ENCODE results near the gene SLC25A23. TPM values are rescaled to one million over a fixed set of nuclear protein-coding genes. Genes with fewer than 3 reads are reported as not detected.

SLC25A23 gene
- total and polyA plus RNA-seq, 2 experiments from 2014 or later: 25.7 to 96.4 TPM

GRCh38 chr19:6440905-6441304 is 18.7 kb downstream of the SLC25A23 start:
- Histone ChIP-seq H3K27me3 (ENCODE audit: insufficient read depth) (no peaks in the 10 kb centered on the region), H3F3A (replicated peaks; ENCODE audit: low read depth) (no peaks in the 10 kb centered on the region), H4K20me1 (replicated peaks; ENCODE audit: insufficient read depth) (no peaks in the 10 kb centered on the region; the same call in 1 of the 2 replicates), H3K36me3 (ENCODE audit: insufficient read depth) (no peaks in the 10 kb centered on the region), H2AFZ (no peak overlapping the region), H3K4me3 (no peak overlapping the region), H3K27ac (ENCODE audit: low read depth) (no peak overlapping the region), H3K4me2 (no peak overlapping the region), H3K4me1 (ENCODE audit: insufficient read depth) (no peaks in the 10 kb centered on the region), H3K79me2 (replicated peaks; ENCODE audit: insufficient read depth) (no peaks in the 10 kb centered on the region), H3K9me2 (ENCODE audit: insufficient read depth) (no peaks in the 10 kb centered on the region)
- H3K9me3 Mint-ChIP-seq: no peaks in the 10 kb centered on the region
- TF ChIP-seq POLR2AphosphoS5 (IDR thresholded peaks at IDR 0.05; ENCODE audit: low read depth) (no peak), CTCF (conservative IDR thresholded peaks at IDR 0.05; ENCODE audit: low read depth in 2 of 2) (no peak), NANOG (IDR thresholded peaks at IDR 0.05; ENCODE audit: borderline replicate concordance) (no peak), EZH2 (IDR thresholded peaks at IDR 0.05; ENCODE audit: low read depth, unreplicated experiment) (no peak), ZNF331 (CRISPR knock-in tag; IDR thresholded peaks at IDR 0.05; ENCODE audit: low read depth) (no peak), ETS1 (IDR thresholded peaks at IDR 0.05) (no peak), STAT1 (IDR thresholded peaks at IDR 0.05; ENCODE audit: unreplicated experiment) (no peak), JUNB (IDR thresholded peaks at IDR 0.05; ENCODE audit: unreplicated experiment) (no peak)
- DNase-seq (ENCODE audit: low spot score) (no peak), ATAC-seq (no peak)
- peaks cover 4% of the 10 kb centered on the region; the same call in 2 of the 3 replicates for H3K36me3 Mint-ChIP-seq (ENCODE audit: low read depth)
- H3K4me3 Mint-ChIP-seq: no peak overlapping the region
- H3K27me3 Mint-ChIP-seq (ENCODE audit: insufficient read depth, low read depth, poor library complexity): no peaks in the 10 kb centered on the region
- no peak overlapping the region; the same call in 1 of the 2 replicates for H3K27ac Mint-ChIP-seq
- no peaks in the 10 kb centered on the region for H3K4me1 Mint-ChIP-seq

GRCh38 chr19:6439743-6440142 is 19.8 kb downstream of the SLC25A23 start:
- H3K9me3 Mint-ChIP-seq: no peaks in the 10 kb centered on the region
- H3K36me3 Mint-ChIP-seq (ENCODE audit: low read depth): no peaks in the 10 kb centered on the region
- H3F3A ChIP-seq (replicated peaks; ENCODE audit: low read depth): no peaks in the 10 kb centered on the region
- no peaks in the 10 kb centered on the region for H3K27me3 ChIP-seq (ENCODE audit: insufficient read depth)
- H3K4me3 Mint-ChIP-seq: no peak overlapping the region
- H3K27me3 Mint-ChIP-seq (ENCODE audit: insufficient read depth, low read depth, poor library complexity): no peaks in the 10 kb centered on the region
- no peak overlapping the region for H3K4me3 ChIP-seq
- no peaks in the 10 kb centered on the region for H3K4me1 ChIP-seq (ENCODE audit: insufficient read depth)
- no peak overlapping the region for H3K4me2 ChIP-seq
- H3K36me3 ChIP-seq (ENCODE audit: insufficient read depth): no peaks in the 10 kb centered on the region
- no peak overlapping the region for H2AFZ ChIP-seq
- no peak for ATAC-seq
- H4K20me1 ChIP-seq (replicated peaks; ENCODE audit: insufficient read depth): no peaks in the 10 kb centered on the region; the same call in 1 of the 2 replicates
- no peaks in the 10 kb centered on the region for H3K79me2 ChIP-seq (replicated peaks; ENCODE audit: insufficient read depth)
- H3K4me1 Mint-ChIP-seq: no peaks in the 10 kb centered on the region
- H3K27ac ChIP-seq (ENCODE audit: low read depth): no peak overlapping the region
- H3K9me2 ChIP-seq (ENCODE audit: insufficient read depth): no peaks in the 10 kb centered on the region
- H3K27ac Mint-ChIP-seq: no peak overlapping the region
- no peak for DNase-seq (ENCODE audit: low spot score)
- TF ChIP-seq CTCF (conservative IDR thresholded peaks at IDR 0.05; ENCODE audit: low read depth in 2 of 2) (no peak), JUNB (IDR thresholded peaks at IDR 0.05; ENCODE audit: unreplicated experiment) (no peak), EZH2phosphoT487 (IDR thresholded peaks at IDR 0.05; ENCODE audit: unreplicated experiment) (no peak), CREB1 (CRISPR knock-in tag; IDR thresholded peaks at IDR 0.05; ENCODE audit: low read depth) (no peak), STAT1 (IDR thresholded peaks at IDR 0.05; ENCODE audit: unreplicated experiment) (no peak), POLR2AphosphoS5 (IDR thresholded peaks at IDR 0.05; ENCODE audit: low read depth) (no peak), ZNF331 (CRISPR knock-in tag; IDR thresholded peaks at IDR 0.05; ENCODE audit: low read depth) (no peak), ZNF114 (CRISPR knock-in tag; IDR thresholded peaks at IDR 0.05) (no peak), EZH2 (IDR thresholded peaks at IDR 0.05; ENCODE audit: low read depth, unreplicated experiment) (no peak)
